IMR-90 (cell line): Measurements from ENCODE around the gene REXO1. TPM values are rescaled to one million over a fixed set of nuclear protein-coding genes. Genes with fewer than 3 reads are reported as not detected.

ENCODE experiments used
- ATAC-seq: fragments of 200-7000 bp; cut with Tn5 transposase; 2 replicates; pipeline ENCODE4 v1.9.1; 2020; ENCODE audit warnings: low read depth, mild to moderate bottlenecking, moderate library complexity
- BruUV-seq: library from RNA; stranded (reverse); fragments of 400-500 nt; replicated peaks from 2 replicates; lab custom pipeline; 2021; lab: Mats Ljungman, UMichigan
- CTCF ChIA-PET: fragments of 300-600 bp; formaldehyde crosslinking; extraction: SDS; loops from one replicate; lab custom pipeline; 2021; ENCODE audit warnings: antibody characterized with exemption; lab: Yijun Ruan, JAX
- POLR2A ChIA-PET: fragments of 300-600 bp; sonication (Branson Sonifier 250); formaldehyde crosslinking; loops from one replicate; lab custom pipeline; 2022; ENCODE audit warnings: antibody characterized with exemption; ENCODE audit not compliant: unreplicated experiment; lab: Charles Lee
- DNase-seq: peaks from one replicate; pipeline ENCODE4 v3.0.0; 2013
- H2AFZ ChIP-seq: replicated peaks from 2 replicates; pipeline ENCODE3; 2013; ENCODE audit warnings: low read length, mild to moderate bottlenecking; ENCODE audit not compliant: poor library complexity
- H2AK5ac ChIP-seq: 2 replicates; pipeline ENCODE4 v1.6.1; 2013; ENCODE audit warnings: low read depth, low read length, inconsistent platforms
- H2AK9ac ChIP-seq: replicated peaks from 2 replicates; pipeline ENCODE3; 2013; ENCODE audit warnings: mild to moderate bottlenecking, low read depth, low read length, moderate library complexity; ENCODE audit not compliant: poor library complexity
- H2BK120ac ChIP-seq: 2 replicates; pipeline ENCODE4 v1.6.1; 2013; ENCODE audit warnings: low read depth, low read length, inconsistent platforms
- H2BK15ac ChIP-seq: 3 replicates; pipeline ENCODE4 v1.6.1; 2013; ENCODE audit warnings: low read depth, low read length, inconsistent platforms
- H2BK20ac ChIP-seq: 2 replicates; pipeline ENCODE4 v1.6.1; 2013; ENCODE audit warnings: low read depth, mild to moderate bottlenecking, inconsistent platforms, low read length, moderate library complexity
- H2BK5ac ChIP-seq: 2 replicates; pipeline ENCODE4 v1.6.1; 2013; ENCODE audit warnings: mild to moderate bottlenecking, low read depth, low read length, inconsistent platforms; ENCODE audit not compliant: poor library complexity, severe bottlenecking
- H3K14ac ChIP-seq: replicated peaks from 2 replicates; pipeline ENCODE4 v1.6.1; 2013; ENCODE audit warnings: low read depth, low read length, inconsistent platforms
- H3K18ac ChIP-seq: 2 replicates; pipeline ENCODE4 v1.6.1; 2013; ENCODE audit warnings: low read depth, low read length, control low read depth
- H3K23ac ChIP-seq: 2 replicates; pipeline ENCODE4 v1.6.1; 2013; ENCODE audit warnings: low read depth, low read length, inconsistent platforms
- H3K27ac ChIP-seq: 2 replicates; pipeline ENCODE4 v1.5.1; 2013; ENCODE audit warnings: mild to moderate bottlenecking, control low read depth, low read length; ENCODE audit not compliant: insufficient read depth
- H3K27me3 ChIP-seq: 2 replicates; pipeline ENCODE4 v1.6.1; 2013; ENCODE audit warnings: low read length; ENCODE audit not compliant: control insufficient read depth, insufficient read depth
- H3K36me3 ChIP-seq: 2 replicates; pipeline ENCODE4 v1.6.1; 2013; ENCODE audit warnings: low read length, mixed read lengths; ENCODE audit not compliant: control insufficient read depth, insufficient read depth
- H3K4ac ChIP-seq: 2 replicates; pipeline ENCODE4 v1.6.1; 2013; ENCODE audit warnings: low read depth, low read length, inconsistent platforms
- H3K4me1 ChIP-seq: 2 replicates; pipeline ENCODE4 v1.6.1; 2013; ENCODE audit warnings: low read length, mixed read lengths; ENCODE audit not compliant: control insufficient read depth, insufficient read depth
- H3K4me2 ChIP-seq: 2 replicates; pipeline ENCODE4 v1.6.1; 2013; ENCODE audit warnings: low read depth, mild to moderate bottlenecking, control low read depth, low read length, moderate library complexity
- H3K4me3 ChIP-seq: 2 replicates; pipeline ENCODE4 v1.5.1; 2013; ENCODE audit warnings: low read depth, mild to moderate bottlenecking, control low read depth, low read length, moderate library complexity; ENCODE audit not compliant: insufficient read depth
- H3K56ac ChIP-seq: 2 replicates; pipeline ENCODE4 v1.6.1; 2013; ENCODE audit warnings: low read length, inconsistent platforms; ENCODE audit not compliant: insufficient read depth; ENCODE audit errors: extremely low read depth
- H3K79me1 ChIP-seq, 2 experiments: 2 replicates each; pipeline ENCODE4 v1.6.1; 2013; ENCODE audit warnings: low read length in 2 of 2, inconsistent platforms in 1 of 2, low read depth in 1 of 2
- H3K9ac ChIP-seq: 2 replicates; pipeline ENCODE4 v1.6.1; 2013; ENCODE audit warnings: low read depth, low read length, control low read depth
- H3K9me1 ChIP-seq: 2 replicates; pipeline ENCODE4 v1.6.1; 2013; ENCODE audit warnings: low read length, inconsistent platforms; ENCODE audit not compliant: insufficient read depth
- H3K9me3 ChIP-seq: 2 replicates; pipeline ENCODE4 v1.6.1; 2013; ENCODE audit warnings: low read length; ENCODE audit not compliant: control insufficient read depth, insufficient read depth
- H4K20me1 ChIP-seq: 2 replicates; pipeline ENCODE4 v1.6.1; 2013; ENCODE audit warnings: low read length, inconsistent platforms; ENCODE audit not compliant: insufficient read depth
- H4K5ac ChIP-seq: 2 replicates; pipeline ENCODE4 v1.6.1; 2013; ENCODE audit warnings: mild to moderate bottlenecking, low read depth, low read length, control low read depth
- H4K8ac ChIP-seq, 2 experiments: 2 replicates each; pipeline ENCODE4 v1.6.1; 2013; ENCODE audit warnings: low read depth in 2 of 2, low read length in 2 of 2, control low read depth in 1 of 2, inconsistent platforms in 1 of 2
- H4K91ac ChIP-seq: 2 replicates; pipeline ENCODE4 v1.6.1; 2013; ENCODE audit warnings: low read depth, low read length, inconsistent platforms; ENCODE audit not compliant: insufficient read depth
- BHLHE40 ChIP-seq: fragments of 150-350 bp; IDR thresholded peaks from 2 replicates; pipeline ENCODE4 v1.6.1; 2016; ENCODE audit warnings: mild to moderate bottlenecking, low read depth, low read length
- CEBPB ChIP-seq: IDR thresholded peaks from 2 replicates; pipeline ENCODE4 v1.6.1; 2012; ENCODE audit warnings: low read depth, low read length, improper control_type of control experiment
- CHD1 ChIP-seq: IDR thresholded peaks from 2 replicates; pipeline ENCODE4 v1.6.1; 2012; ENCODE audit warnings: low read depth, low read length, improper control_type of control experiment
- CTCF ChIP-seq: conservative IDR thresholded peaks from 2 replicates; pipeline ENCODE4 v1.5.1; 2012; ENCODE audit warnings: mild to moderate bottlenecking, low read depth, low read length, improper control_type of control experiment
- ELK1 ChIP-seq: fragments of 150-350 bp; IDR thresholded peaks from 2 replicates; pipeline ENCODE4 v1.6.1; 2016; ENCODE audit warnings: low read depth, mild to moderate bottlenecking, low read length, moderate library complexity, borderline replicate concordance
- FOS ChIP-seq: fragments of 150-350 bp; IDR thresholded peaks from 2 replicates; pipeline ENCODE4 v1.6.1; 2016; ENCODE audit warnings: low read depth, low read length
- MAZ ChIP-seq: IDR thresholded peaks from 2 replicates; pipeline ENCODE4 v1.6.1; 2012; ENCODE audit warnings: low read depth, mild to moderate bottlenecking, low read length, improper control_type of control experiment, moderate library complexity, borderline replicate concordance
- MXI1 ChIP-seq: IDR thresholded peaks from 2 replicates; pipeline ENCODE4 v1.6.1; 2012; ENCODE audit warnings: low read depth, mild to moderate bottlenecking, low read length, moderate library complexity, borderline replicate concordance
- NFE2L2 ChIP-seq: fragments of 150-350 bp; IDR thresholded peaks from 2 replicates; pipeline ENCODE4 v1.6.1; 2016; ENCODE audit warnings: low read depth, mild to moderate bottlenecking, low read length
- RAD21 ChIP-seq: IDR thresholded peaks from 2 replicates; pipeline ENCODE4 v1.6.1; 2012; ENCODE audit warnings: low read length, improper control_type of control experiment
- RCOR1 ChIP-seq: IDR thresholded peaks from 2 replicates; pipeline ENCODE4 v1.6.1; 2012; ENCODE audit warnings: mild to moderate bottlenecking, low read length, improper control_type of control experiment; ENCODE audit not compliant: insufficient replicate concordance
- SMC3 ChIP-seq: fragments of 150-350 bp; IDR thresholded peaks from 2 replicates; pipeline ENCODE4 v1.6.1; 2016; ENCODE audit warnings: low read depth, mild to moderate bottlenecking, antibody characterized with exemption, low read length, moderate library complexity
- WGBS, 2 experiments: methylation state at CpG; one replicate each; pipeline versions ENCODE4 v1.1.5 to v1.1.7; 2013; ENCODE audit warnings: missing lambda C conversion rate in 2 of 2; ENCODE audit not compliant: insufficient read length in 1 of 2; ENCODE audit errors: extremely low coverage in 2 of 2; 5-methylcytosine and 5-hydroxymethylcytosine counted together
- dilution Hi-C: fragments of 300-500 bp; cut with HindIII; formaldehyde crosslinking; loops from one replicate; pipeline ENCODE4 v1.14.3; 2018; ENCODE audit warnings: low sequenced_read_pairs; ENCODE audit not compliant: unreplicated experiment
- in situ Hi-C: fragments of 300-500 bp; cut with MboI; formaldehyde crosslinking; loops from 3 replicates; pipeline ENCODE4 v1.14.3; 2019; ENCODE audit warnings: low sequenced_read_pairs, inconsistent platforms, mixed read lengths
- intact Hi-C: fragments of 100-400 bp; cut with micrococcal nuclease; formaldehyde crosslinking; loops from 2 replicates; pipeline ENCODE4 v1.10.0; 2022
- polyA plus RNA-seq, 3 experiments: library from polyadenylated mRNA; depleted of rRNA; stranded (reverse); fragments of >200 nt; gene quantifications; 2 replicates each; pipeline ENCODE4 v1.2.3, GENCODE V29; 2012; ENCODE audit warnings: low replicate concordance in 1 of 3
- total RNA-seq: library from RNA; depleted of rRNA; stranded (reverse); fragments of >200 nt; gene quantifications from 2 replicates; pipeline ENCODE4 v1.2.3, GENCODE V29; 2012

REXO1 gene
- total and polyA plus RNA-seq, 2 of the 4 experiments (the other 2 are of a cell fraction), result 1.4 to 63.7 TPM

GRCh38 chr19:1880611-1881392 lies 32.5 kb upstream of the REXO1 start:
- no peak overlapping the region for H2BK15ac ChIP-seq
- intact Hi-C loops (no loop called here), in situ Hi-C loops (no loop called here), dilution Hi-C loops (no loop called here)
- H4K5ac ChIP-seq, result no peak overlapping the region
- no TSS peak for BruUV-seq
- no peak overlapping the region for H2BK20ac ChIP-seq
- ChIA-PET POLR2A (no interaction called here), CTCF (no interaction called here)
- no peak overlapping the region for H3K27ac ChIP-seq
- no peak overlapping the region for H3K23ac ChIP-seq
- H3K14ac ChIP-seq, result no peak overlapping the region
- H2BK5ac ChIP-seq, result no peak overlapping the region
- peaks cover 12% of the 10 kb centered on the region; the same call in 1 of the 2 replicates for H3K36me3 ChIP-seq
- WGBS, 2 experiments, result 96% methylated on average over 4 of the region's 35 CpGs; no CpG with 5 or more reads in 1 of the 2 experiments
- H3K4ac ChIP-seq, result no peak overlapping the region
- H3K4me3 ChIP-seq, result no peak overlapping the region
- no peak overlapping the region for H3K4me2 ChIP-seq
- no peak overlapping the region for H2AFZ ChIP-seq
- ATAC-seq (no peak), DNase-seq (no peak)
- H2BK120ac ChIP-seq, result no peak overlapping the region
- H3K9me1 ChIP-seq, result peaks cover 18% of the 10 kb centered on the region
- TF ChIP-seq MAZ (no peak), CHD1 (no peak), NFE2L2 (no peak), SMC3 (no peak), RCOR1 (no peak), BHLHE40 (no peak), CEBPB (no peak), CTCF (no peak), ELK1 (no peak), FOS (no peak), MXI1 (no peak), RAD21 (no peak)
- H2AK9ac ChIP-seq, result no peak overlapping the region
- H3K4me1 ChIP-seq, result peaks cover 30% of the 10 kb centered on the region
- H4K91ac ChIP-seq, result no peak overlapping the region
- H4K20me1 ChIP-seq, result peaks cover 51% of the 10 kb centered on the region
- no peaks in the 10 kb centered on the region for H3K9me3 ChIP-seq
- H2AK5ac ChIP-seq, result no peak overlapping the region
- no peak overlapping the region for H4K8ac ChIP-seq
- H3K18ac ChIP-seq, result no peak overlapping the region
- no peak overlapping the region for H3K56ac ChIP-seq
- no peaks in the 10 kb centered on the region for H3K27me3 ChIP-seq
- H3K79me1 ChIP-seq, result peaks cover 8 to 50% of the 10 kb centered on the region in 2 experiments
- H3K9ac ChIP-seq, result no peak overlapping the region
